MM.1S (cell line): ENCODE measurements around the gene F12.

Experiments
- CTCF ChIP-seq: fragments of 300-600 bp; sonication (generic); IDR thresholded peaks from 2 replicates; pipeline ENCODE4 v1.5.1; 2016; ENCODE audit warnings: antibody characterized with exemption, low read length, mixed read lengths
- EZH2phosphoT487 ChIP-seq: fragments of 300-600 bp; sonication (generic); IDR thresholded peaks from 2 replicates; pipeline ENCODE4 v1.6.1; 2018; ENCODE audit warnings: antibody characterized with exemption, low read length

- no peak for TF ChIP-seq EZH2phosphoT487
- no peak for TF ChIP-seq CTCF
Observed at GRCh38 chr5:177425196-177425800, 15.9 kb upstream of the F12 start.
